OCI-LY7 (cell line): ENCODE data around the gene GSG1L.

ENCODE experiments used
- EZH2phosphoT487 ChIP-seq: fragments of 200-600 bp; sonication (generic); IDR thresholded peaks from 2 replicates; pipeline ENCODE4 v1.6.1; 2018; ENCODE audit warnings: low read depth, borderline replicate concordance, mild to moderate bottlenecking, mixed run types, antibody characterized with exemption, low read length, moderate library complexity, mixed read lengths
- TF ChIP-seq, protein P1 (sequence below): fragments of 200-600 bp; sonication (generic); conservative IDR thresholded peaks from 2 replicates; pipeline ENCODE4 v1.5.1; 2014; ENCODE audit warnings: mild to moderate bottlenecking, antibody characterized with exemption, low read length, moderate library complexity, mixed read lengths

DNA sequence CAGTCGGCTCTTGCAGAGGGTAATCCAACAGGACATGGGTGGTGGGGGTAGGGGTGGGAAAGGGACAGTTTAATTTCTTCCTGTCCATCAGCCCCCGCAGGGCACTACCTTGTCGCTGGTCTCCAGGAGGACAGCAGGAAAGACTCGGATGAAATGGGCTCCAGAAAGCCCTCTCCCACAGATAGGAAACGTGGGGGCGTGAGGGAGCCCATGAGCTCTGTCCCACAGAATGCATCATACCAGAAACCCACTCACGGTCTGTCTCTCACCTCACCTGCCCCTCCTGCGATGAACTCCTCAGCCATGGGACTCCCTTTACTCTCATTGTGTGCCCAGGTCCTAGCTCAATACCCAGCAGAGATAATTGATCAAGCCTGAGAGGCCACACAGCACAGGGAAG lies 240.1 kb downstream of the GSG1L start:
- TF ChIP-seq, protein P1, sequence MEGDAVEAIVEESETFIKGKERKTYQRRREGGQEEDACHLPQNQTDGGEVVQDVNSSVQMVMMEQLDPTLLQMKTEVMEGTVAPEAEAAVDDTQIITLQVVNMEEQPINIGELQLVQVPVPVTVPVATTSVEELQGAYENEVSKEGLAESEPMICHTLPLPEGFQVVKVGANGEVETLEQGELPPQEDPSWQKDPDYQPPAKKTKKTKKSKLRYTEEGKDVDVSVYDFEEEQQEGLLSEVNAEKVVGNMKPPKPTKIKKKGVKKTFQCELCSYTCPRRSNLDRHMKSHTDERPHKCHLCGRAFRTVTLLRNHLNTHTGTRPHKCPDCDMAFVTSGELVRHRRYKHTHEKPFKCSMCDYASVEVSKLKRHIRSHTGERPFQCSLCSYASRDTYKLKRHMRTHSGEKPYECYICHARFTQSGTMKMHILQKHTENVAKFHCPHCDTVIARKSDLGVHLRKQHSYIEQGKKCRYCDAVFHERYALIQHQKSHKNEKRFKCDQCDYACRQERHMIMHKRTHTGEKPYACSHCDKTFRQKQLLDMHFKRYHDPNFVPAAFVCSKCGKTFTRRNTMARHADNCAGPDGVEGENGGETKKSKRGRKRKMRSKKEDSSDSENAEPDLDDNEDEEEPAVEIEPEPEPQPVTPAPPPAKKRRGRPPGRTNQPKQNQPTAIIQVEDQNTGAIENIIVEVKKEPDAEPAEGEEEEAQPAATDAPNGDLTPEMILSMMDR, result no peak
- TF ChIP-seq EZH2phosphoT487, result no peak
